ENCODE data around the gene AIF1L. TPM values are rescaled to one million over a fixed set of nuclear protein-coding genes. Genes with fewer than 3 reads are reported as not detected.

AIF1L gene
- total RNA-seq, 1 experiment from 2014 or later, result 6.0 TPM

DNA sequence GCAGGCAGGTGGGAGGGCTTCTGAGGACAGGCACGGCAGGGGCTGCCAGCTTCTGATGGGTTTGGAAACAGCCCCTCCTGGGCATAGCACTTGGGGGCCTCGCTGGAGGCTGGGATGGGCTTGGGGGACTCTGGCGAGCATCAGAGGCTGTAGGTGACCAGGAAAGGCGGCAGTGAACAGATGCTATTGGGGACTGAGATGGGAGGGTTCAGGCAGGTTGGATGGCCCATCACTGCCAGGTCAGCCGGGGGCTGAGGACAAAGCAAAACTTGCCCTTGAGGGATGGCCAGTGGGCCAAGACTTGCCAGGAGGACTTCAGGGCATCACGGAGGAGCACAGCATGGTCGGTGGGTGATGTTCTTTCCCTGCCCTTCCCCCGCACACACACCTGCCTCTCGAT, 6.7 kb downstream of the AIF1L start:
- Histone ChIP-seq H3K27me3 (ENCODE audit: control insufficient read depth, insufficient read depth, low read length) (no peaks in the 10 kb centered on the region), H3K4me1 (ENCODE audit: control insufficient read depth, insufficient read depth, low read length) (no peaks in the 10 kb centered on the region), H3K4me3 (ENCODE audit: low read depth in 2 of 2, low read length in 2 of 2) (no peak overlapping the region), H3K9me3 (ENCODE audit: control insufficient read depth, insufficient read depth, low read depth, low read length) (no peaks in the 10 kb centered on the region), H3K36me3 (ENCODE audit: control insufficient read depth, insufficient read depth, low read length) (no peaks in the 10 kb centered on the region), H3K27ac (ENCODE audit: low read length) (no peak overlapping the region)
- intact Hi-C loops (cut with micrococcal nuclease; ENCODE audit: unreplicated experiment) (no loop called here), in situ Hi-C loops (cut with HindIII; ENCODE audit: low pct_unique_long_range_greater_than_20kb, low sequenced_read_pairs) (no loop called here)
- no peak for DNase-seq (ENCODE audit: low read depth, low spot score)
- no TSS peak for BruUV-seq (replicated peaks)
- TF ChIP-seq POLR2AphosphoS5 (IDR thresholded peaks at IDR 0.05; ENCODE audit: low read depth, low read length), result no peak
- TF ChIP-seq, protein P1, sequence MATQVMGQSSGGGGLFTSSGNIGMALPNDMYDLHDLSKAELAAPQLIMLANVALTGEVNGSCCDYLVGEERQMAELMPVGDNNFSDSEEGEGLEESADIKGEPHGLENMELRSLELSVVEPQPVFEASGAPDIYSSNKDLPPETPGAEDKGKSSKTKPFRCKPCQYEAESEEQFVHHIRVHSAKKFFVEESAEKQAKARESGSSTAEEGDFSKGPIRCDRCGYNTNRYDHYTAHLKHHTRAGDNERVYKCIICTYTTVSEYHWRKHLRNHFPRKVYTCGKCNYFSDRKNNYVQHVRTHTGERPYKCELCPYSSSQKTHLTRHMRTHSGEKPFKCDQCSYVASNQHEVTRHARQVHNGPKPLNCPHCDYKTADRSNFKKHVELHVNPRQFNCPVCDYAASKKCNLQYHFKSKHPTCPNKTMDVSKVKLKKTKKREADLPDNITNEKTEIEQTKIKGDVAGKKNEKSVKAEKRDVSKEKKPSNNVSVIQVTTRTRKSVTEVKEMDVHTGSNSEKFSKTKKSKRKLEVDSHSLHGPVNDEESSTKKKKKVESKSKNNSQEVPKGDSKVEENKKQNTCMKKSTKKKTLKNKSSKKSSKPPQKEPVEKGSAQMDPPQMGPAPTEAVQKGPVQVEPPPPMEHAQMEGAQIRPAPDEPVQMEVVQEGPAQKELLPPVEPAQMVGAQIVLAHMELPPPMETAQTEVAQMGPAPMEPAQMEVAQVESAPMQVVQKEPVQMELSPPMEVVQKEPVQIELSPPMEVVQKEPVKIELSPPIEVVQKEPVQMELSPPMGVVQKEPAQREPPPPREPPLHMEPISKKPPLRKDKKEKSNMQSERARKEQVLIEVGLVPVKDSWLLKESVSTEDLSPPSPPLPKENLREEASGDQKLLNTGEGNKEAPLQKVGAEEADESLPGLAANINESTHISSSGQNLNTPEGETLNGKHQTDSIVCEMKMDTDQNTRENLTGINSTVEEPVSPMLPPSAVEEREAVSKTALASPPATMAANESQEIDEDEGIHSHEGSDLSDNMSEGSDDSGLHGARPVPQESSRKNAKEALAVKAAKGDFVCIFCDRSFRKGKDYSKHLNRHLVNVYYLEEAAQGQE (IDR thresholded peaks at IDR 0.05; ENCODE audit: insufficient read depth in 1 of 2, low read depth in 2 of 2, low read length in 1 of 2), result no peak
- TF ChIP-seq SIN3A (IDR thresholded peaks at IDR 0.05; ENCODE audit: borderline replicate concordance, insufficient read depth, low read depth, low read length), result no peak
- no peak for TF ChIP-seq TCF7L2 (IDR thresholded peaks at IDR 0.05; ENCODE audit: low read depth, low read length)
- TF ChIP-seq, protein P2, sequence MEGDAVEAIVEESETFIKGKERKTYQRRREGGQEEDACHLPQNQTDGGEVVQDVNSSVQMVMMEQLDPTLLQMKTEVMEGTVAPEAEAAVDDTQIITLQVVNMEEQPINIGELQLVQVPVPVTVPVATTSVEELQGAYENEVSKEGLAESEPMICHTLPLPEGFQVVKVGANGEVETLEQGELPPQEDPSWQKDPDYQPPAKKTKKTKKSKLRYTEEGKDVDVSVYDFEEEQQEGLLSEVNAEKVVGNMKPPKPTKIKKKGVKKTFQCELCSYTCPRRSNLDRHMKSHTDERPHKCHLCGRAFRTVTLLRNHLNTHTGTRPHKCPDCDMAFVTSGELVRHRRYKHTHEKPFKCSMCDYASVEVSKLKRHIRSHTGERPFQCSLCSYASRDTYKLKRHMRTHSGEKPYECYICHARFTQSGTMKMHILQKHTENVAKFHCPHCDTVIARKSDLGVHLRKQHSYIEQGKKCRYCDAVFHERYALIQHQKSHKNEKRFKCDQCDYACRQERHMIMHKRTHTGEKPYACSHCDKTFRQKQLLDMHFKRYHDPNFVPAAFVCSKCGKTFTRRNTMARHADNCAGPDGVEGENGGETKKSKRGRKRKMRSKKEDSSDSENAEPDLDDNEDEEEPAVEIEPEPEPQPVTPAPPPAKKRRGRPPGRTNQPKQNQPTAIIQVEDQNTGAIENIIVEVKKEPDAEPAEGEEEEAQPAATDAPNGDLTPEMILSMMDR (IDR thresholded peaks at IDR 0.05), result no peak
- ATAC-seq, result no peak
- CTCF ChIA-PET, result interaction anchor here (0.6 kb wide), 1 partner anchor 27 kb away, joined by 5 read pairs; no protein-coding TSS in a partner anchor
- POLR2A ChIA-PET, result no interaction called here

DNA sequence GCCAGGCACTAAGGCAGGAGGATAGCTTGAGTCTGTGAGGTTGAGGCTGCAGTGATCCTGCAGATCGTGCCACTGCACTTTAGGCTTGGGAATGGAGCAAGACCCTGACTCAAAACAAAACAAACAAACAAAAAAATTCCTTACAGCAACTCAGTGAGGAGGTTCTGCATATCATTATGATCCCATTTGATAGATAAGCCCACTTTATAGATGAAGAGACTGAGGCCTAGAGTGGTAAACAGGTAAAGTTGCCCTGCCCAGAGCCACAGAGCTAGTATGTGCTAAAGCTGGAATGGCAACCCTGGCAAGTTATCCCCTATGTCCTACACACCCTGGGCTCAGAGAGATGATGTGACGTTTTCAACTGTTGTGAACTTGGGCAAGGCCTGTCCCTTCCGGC, 7.2 kb downstream of the AIF1L start:
- no peaks in the 10 kb centered on the region for H3K27me3 ChIP-seq (ENCODE audit: control insufficient read depth, insufficient read depth, low read length)
- ChIA-PET POLR2A (no interaction called here), CTCF (no interaction called here)
- H3K27ac ChIP-seq (ENCODE audit: low read length), result no peak overlapping the region
- no peak overlapping the region for H3K4me3 ChIP-seq (ENCODE audit: low read depth in 2 of 2, low read length in 2 of 2)
- H3K9me3 ChIP-seq (ENCODE audit: control insufficient read depth, insufficient read depth, low read depth, low read length), result no peaks in the 10 kb centered on the region
- ATAC-seq, result no peak
- DNase-seq (ENCODE audit: low read depth, low spot score), result no peak
- H3K4me1 ChIP-seq (ENCODE audit: control insufficient read depth, insufficient read depth, low read length), result no peaks in the 10 kb centered on the region
- intact Hi-C loops (cut with micrococcal nuclease; ENCODE audit: unreplicated experiment) (no loop called here), in situ Hi-C loops (cut with HindIII; ENCODE audit: low pct_unique_long_range_greater_than_20kb, low sequenced_read_pairs) (no loop called here)
- TF ChIP-seq TCF7L2 (IDR thresholded peaks at IDR 0.05; ENCODE audit: low read depth, low read length) (no peak), POLR2AphosphoS5 (IDR thresholded peaks at IDR 0.05; ENCODE audit: low read depth, low read length) (no peak), SIN3A (IDR thresholded peaks at IDR 0.05; ENCODE audit: borderline replicate concordance, insufficient read depth, low read depth, low read length) (no peak)
- TF ChIP-seq, protein P2 (IDR thresholded peaks at IDR 0.05), result no peak
- TF ChIP-seq, protein P1 (IDR thresholded peaks at IDR 0.05; ENCODE audit: insufficient read depth in 1 of 2, low read depth in 2 of 2, low read length in 1 of 2), result no peak
- no peaks in the 10 kb centered on the region for H3K36me3 ChIP-seq (ENCODE audit: control insufficient read depth, insufficient read depth, low read length)
- BruUV-seq (replicated peaks), result no TSS peak

All from Panc1 (cell line).